Memory B cell (primary cell): ENCODE measurements around the gene EBLN1.

ENCODE experiments used
- ATAC-seq: fragments of 150-1000 bp; cut with Tn5 transposase; 2 replicates; pipeline ENCODE4 v1.10.0; 2021; ENCODE audit warnings: low read depth, mild to moderate bottlenecking, moderate library complexity
- DNase-seq, 2 donors: peaks; one replicate each; pipeline ENCODE4 v3.0.0; 2022; ENCODE audit warnings: low spot score in 2 of 2
- H3K27ac Mint-ChIP-seq: one replicate; pipeline ENCODE4 v1.8.0; 2022; ENCODE audit warnings: mild to moderate bottlenecking, moderate library complexity, mixed read lengths
- H3K27me3 Mint-ChIP-seq: one replicate; pipeline ENCODE4 v1.8.0; 2022; ENCODE audit warnings: mixed read lengths
- H3K36me3 Mint-ChIP-seq: one replicate; pipeline ENCODE4 v1.8.0; 2022; ENCODE audit warnings: mild to moderate bottlenecking, mixed read lengths
- H3K4me1 Mint-ChIP-seq: one replicate; pipeline ENCODE4 v1.8.0; 2022; ENCODE audit warnings: mixed read lengths
- H3K4me3 Mint-ChIP-seq: one replicate; pipeline ENCODE4 v1.8.0; 2022; ENCODE audit warnings: mild to moderate bottlenecking, moderate library complexity, mixed read lengths
- H3K9me3 Mint-ChIP-seq: one replicate; pipeline ENCODE4 v1.8.0; 2022; ENCODE audit warnings: mixed read lengths

EBLN1 gene

GRCh38 chr10:22210267-22210666 is 7.5 kb downstream of the EBLN1 start:
- no peak for ATAC-seq
- no peak overlapping the region for H3K27ac Mint-ChIP-seq
- no peaks in the 10 kb centered on the region for H3K36me3 Mint-ChIP-seq
- no peak overlapping the region for H3K4me3 Mint-ChIP-seq
- H3K4me1 Mint-ChIP-seq, result no peaks in the 10 kb centered on the region
- peaks cover 2% of the 10 kb centered on the region for H3K27me3 Mint-ChIP-seq
- DNase-seq, result no peak
- H3K9me3 Mint-ChIP-seq, result no peaks in the 10 kb centered on the region

GRCh38 chr10:22193945-22194344 is 23.9 kb downstream of the EBLN1 start:
- H3K4me3 Mint-ChIP-seq, result no peak overlapping the region
- H3K27ac Mint-ChIP-seq, result no peak overlapping the region
- H3K36me3 Mint-ChIP-seq, result no peaks in the 10 kb centered on the region
- no peak for DNase-seq
- H3K9me3 Mint-ChIP-seq, result no peaks in the 10 kb centered on the region
- ATAC-seq, result no peak
- no peaks in the 10 kb centered on the region for H3K4me1 Mint-ChIP-seq
- no peaks in the 10 kb centered on the region for H3K27me3 Mint-ChIP-seq

GRCh38 chr10:22185586-22185985 is 32.2 kb downstream of the EBLN1 start:
- Mint-ChIP-seq H3K36me3 (no peaks in the 10 kb centered on the region), H3K27me3 (peaks cover 21% of the 10 kb centered on the region), H3K27ac (no peak overlapping the region)

GRCh38 chr10:22183771-22184461 is 33.9 kb downstream of the EBLN1 start:
- H3K27me3 Mint-ChIP-seq, result peaks cover 21% of the 10 kb centered on the region
- no peak overlapping the region for H3K4me3 Mint-ChIP-seq
- no peaks in the 10 kb centered on the region for H3K4me1 Mint-ChIP-seq

More at GRCh38 chr10:22185586-22185985, 32.2 kb downstream of the EBLN1 start:
- no peak for ATAC-seq
- H3K9me3 Mint-ChIP-seq, result peaks cover 2% of the 10 kb centered on the region
- DNase-seq, result no peak
- no peak overlapping the region for H3K4me3 Mint-ChIP-seq
- H3K4me1 Mint-ChIP-seq, result no peaks in the 10 kb centered on the region

GRCh38 chr10:22180724-22181123 is 37.1 kb downstream of the EBLN1 start:
- Mint-ChIP-seq H3K4me3 (no peak overlapping the region), H3K4me1 (no peaks in the 10 kb centered on the region), H3K27ac (no peak overlapping the region), H3K36me3 (no peaks in the 10 kb centered on the region), H3K27me3 (peaks cover 17% of the 10 kb centered on the region), H3K9me3 (peaks cover 7% of the 10 kb centered on the region)
- ATAC-seq, result no peak
- DNase-seq, result no peak

More at GRCh38 chr10:22183771-22184461, 33.9 kb downstream of the EBLN1 start:
- H3K36me3 Mint-ChIP-seq, result no peaks in the 10 kb centered on the region
- H3K9me3 Mint-ChIP-seq, result peaks cover 7% of the 10 kb centered on the region
- no peak for DNase-seq
- no peak overlapping the region for H3K27ac Mint-ChIP-seq
- no peak for ATAC-seq

GRCh38 chr10:22174442-22174841 is 43.4 kb downstream of the EBLN1 start:
- H3K36me3 Mint-ChIP-seq, result no peaks in the 10 kb centered on the region
- H3K4me1 Mint-ChIP-seq, result no peaks in the 10 kb centered on the region
- peaks cover 4% of the 10 kb centered on the region for H3K9me3 Mint-ChIP-seq
- peaks cover 18% of the 10 kb centered on the region for H3K27me3 Mint-ChIP-seq
- DNase-seq (no peak), ATAC-seq (no peak)
- H3K4me3 Mint-ChIP-seq, result no peak overlapping the region
- no peak overlapping the region for H3K27ac Mint-ChIP-seq

GRCh38 chr10:22171131-22171530 is 46.7 kb downstream of the EBLN1 start:
- no peak overlapping the region for H3K4me3 Mint-ChIP-seq
- no peak for ATAC-seq

GRCh38 chr10:22170582-22170981 is 47.2 kb downstream of the EBLN1 start:
- ATAC-seq (no peak), DNase-seq (no peak)
- H3K9me3 Mint-ChIP-seq, result peaks cover 4% of the 10 kb centered on the region
- no peak overlapping the region for H3K4me3 Mint-ChIP-seq
- H3K27ac Mint-ChIP-seq, result no peak overlapping the region
- no peaks in the 10 kb centered on the region for H3K36me3 Mint-ChIP-seq
- H3K4me1 Mint-ChIP-seq, result no peaks in the 10 kb centered on the region
- peaks cover 18% of the 10 kb centered on the region for H3K27me3 Mint-ChIP-seq

More at GRCh38 chr10:22171131-22171530, 46.7 kb downstream of the EBLN1 start:
- no peak for DNase-seq
- H3K27me3 Mint-ChIP-seq, result peaks cover 18% of the 10 kb centered on the region
- H3K9me3 Mint-ChIP-seq, result peaks cover 4% of the 10 kb centered on the region
- no peak overlapping the region for H3K27ac Mint-ChIP-seq
- H3K36me3 Mint-ChIP-seq, result no peaks in the 10 kb centered on the region
- no peaks in the 10 kb centered on the region for H3K4me1 Mint-ChIP-seq

GRCh38 chr10:22159979-22160378 is 57.8 kb downstream of the EBLN1 start:
- Mint-ChIP-seq H3K27me3 (peaks cover 11% of the 10 kb centered on the region), H3K9me3 (peaks cover 4% of the 10 kb centered on the region), H3K4me1 (peaks cover 6% of the 10 kb centered on the region), H3K36me3 (no peaks in the 10 kb centered on the region), H3K4me3 (no peak overlapping the region), H3K27ac (no peak overlapping the region)
- ATAC-seq (no peak), DNase-seq (no peak)

GRCh38 chr10:22159180-22159579 is 58.6 kb downstream of the EBLN1 start:
- peak; percentile 26 for ATAC-seq
- Mint-ChIP-seq H3K27ac (no peak overlapping the region), H3K4me3 (no peak overlapping the region), H3K4me1 (peaks cover 6% of the 10 kb centered on the region), H3K27me3 (peaks cover 11% of the 10 kb centered on the region), H3K36me3 (no peaks in the 10 kb centered on the region), H3K9me3 (peaks cover 4% of the 10 kb centered on the region)
- DNase-seq, result no peak
